ENCODE results near the gene SAP30. TPM values are rescaled to one million over a fixed set of nuclear protein-coding genes. Genes with fewer than 3 reads are reported as not detected.

Gene SAP30
- total RNA-seq, 2 donors from 2014 or later = 31.7 to 57.4 TPM

DNA sequence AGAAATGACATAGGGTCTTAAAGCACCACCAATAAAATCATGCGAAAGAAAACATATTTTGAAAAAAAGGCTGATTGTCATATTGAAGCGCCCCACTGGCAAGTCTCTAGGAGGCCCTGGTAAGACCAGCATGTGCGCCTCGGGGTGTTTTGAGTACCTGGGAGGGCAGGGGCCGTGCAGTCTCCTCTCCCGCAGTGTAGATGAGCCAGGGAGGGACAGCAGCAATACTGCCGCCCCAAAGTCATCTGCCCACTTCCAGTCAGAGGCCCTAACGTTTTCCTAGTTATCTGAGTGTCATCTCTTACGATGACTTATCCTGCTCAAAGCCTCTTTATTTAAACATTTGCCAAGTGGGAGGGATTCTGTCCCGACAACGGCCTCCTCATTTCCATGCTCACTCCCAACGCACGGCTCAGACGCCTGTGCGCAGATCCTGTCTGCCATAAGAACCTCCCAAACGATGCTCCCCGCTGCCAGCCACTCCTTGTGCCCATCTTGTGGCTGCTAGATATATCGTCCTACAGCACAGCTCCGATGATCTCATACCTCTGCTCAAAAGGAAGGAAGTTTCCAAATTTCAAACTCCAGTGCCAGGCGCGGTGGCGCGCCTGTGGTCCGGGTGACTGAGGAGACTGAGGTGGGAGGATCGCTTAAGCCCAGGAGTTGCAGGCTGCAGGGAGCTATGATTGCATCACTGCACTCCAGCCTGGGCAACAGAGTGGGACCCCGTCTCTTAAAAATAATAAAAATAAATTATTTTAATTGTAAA is 45.3 kb downstream of the SAP30 start:
- Mint-ChIP-seq H3K9me3 (no peaks in the 10 kb centered on the region), H3K27ac (no peak overlapping the region), H3K36me3 (ENCODE audit: low read depth) (no peaks in the 10 kb centered on the region), H3K4me1 (peaks cover 4% of the 10 kb centered on the region), H3K27me3 (no peaks in the 10 kb centered on the region), H3K4me3 (no peak overlapping the region)
- ATAC-seq (replicated peaks) = no peak

DNA sequence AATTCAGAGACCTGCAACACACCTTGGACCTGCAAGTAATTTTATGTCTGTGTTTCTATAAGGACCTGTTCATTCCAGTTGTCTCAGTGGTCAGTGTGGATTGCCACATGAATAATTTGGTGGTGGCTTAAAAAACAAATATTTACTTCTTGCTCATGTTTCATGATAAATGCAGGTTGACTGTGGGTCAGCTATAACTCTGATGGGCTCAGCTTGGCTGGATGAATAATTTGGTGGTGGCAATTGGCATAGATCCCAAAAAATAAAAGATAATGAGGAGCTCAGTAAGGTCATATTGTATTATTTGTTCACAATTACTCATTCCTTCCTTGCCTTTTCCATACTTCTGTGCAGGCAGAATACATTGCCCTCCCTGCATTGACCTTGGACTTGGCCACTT is 47.1 kb downstream of the SAP30 start:
- no peak overlapping the region for H3K27ac Mint-ChIP-seq
- no peak overlapping the region for H3K4me3 Mint-ChIP-seq
- ATAC-seq (replicated peaks) = no peak
- H3K36me3 Mint-ChIP-seq (ENCODE audit: low read depth) = no peaks in the 10 kb centered on the region
- H3K27me3 Mint-ChIP-seq = no peaks in the 10 kb centered on the region
- H3K4me1 Mint-ChIP-seq = peaks cover 4% of the 10 kb centered on the region
- no peaks in the 10 kb centered on the region for H3K9me3 Mint-ChIP-seq

DNA sequence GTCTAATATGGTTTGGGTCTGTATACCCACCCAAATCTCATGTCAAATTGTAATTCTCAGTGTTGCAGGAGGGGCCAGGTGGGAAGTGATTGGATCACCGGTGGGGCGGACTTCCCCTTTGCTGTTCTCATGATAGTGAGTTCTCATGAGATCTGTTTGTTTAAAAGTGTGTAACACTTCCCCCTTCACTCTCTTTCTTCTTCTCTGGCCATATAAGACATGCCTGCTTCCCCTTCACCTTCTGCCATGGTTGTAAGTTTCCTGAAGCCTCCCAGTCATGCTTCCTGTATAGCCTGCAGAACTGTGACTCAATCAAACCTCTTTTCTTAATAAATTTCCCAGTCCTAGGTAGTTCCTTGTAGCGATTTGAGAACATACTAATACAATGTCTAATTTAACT is 47.9 kb downstream of the SAP30 start:
- H3K4me1 Mint-ChIP-seq = peaks cover 4% of the 10 kb centered on the region
- no peak overlapping the region for H3K27ac Mint-ChIP-seq
- H3K4me3 Mint-ChIP-seq = no peak overlapping the region
- H3K36me3 Mint-ChIP-seq (ENCODE audit: low read depth) = no peaks in the 10 kb centered on the region
- no peaks in the 10 kb centered on the region for H3K27me3 Mint-ChIP-seq
- ATAC-seq (replicated peaks) = no peak
- no peaks in the 10 kb centered on the region for H3K9me3 Mint-ChIP-seq

DNA sequence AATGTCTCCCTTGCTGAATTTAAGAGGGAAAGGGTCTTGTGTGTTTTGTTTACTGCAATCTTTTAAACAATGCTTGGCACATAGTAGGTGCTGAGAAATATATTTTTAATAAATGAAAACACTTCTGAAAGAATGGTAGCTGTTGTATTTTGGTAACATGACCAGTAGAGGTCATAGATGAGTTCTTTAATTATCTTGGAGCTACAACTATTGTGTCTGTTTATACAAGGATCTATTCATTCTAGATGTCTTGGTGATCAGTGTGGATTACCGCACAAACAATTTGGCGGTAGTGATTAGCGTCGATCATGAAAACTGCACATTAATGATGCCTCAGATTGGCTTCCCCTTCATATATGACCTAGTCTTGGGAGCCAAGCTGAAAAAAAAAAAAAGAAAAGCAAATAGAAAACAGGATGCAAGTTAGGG is 49.6 kb downstream of the SAP30 start:
- Mint-ChIP-seq H3K4me1 (peaks cover 4% of the 10 kb centered on the region), H3K36me3 (ENCODE audit: low read depth) (no peaks in the 10 kb centered on the region), H3K9me3 (no peaks in the 10 kb centered on the region), H3K4me3 (no peak overlapping the region), H3K27me3 (no peaks in the 10 kb centered on the region), H3K27ac (peak overlapping the region; percentile 23)
- ATAC-seq (replicated peaks) = peak; percentile 11

DNA sequence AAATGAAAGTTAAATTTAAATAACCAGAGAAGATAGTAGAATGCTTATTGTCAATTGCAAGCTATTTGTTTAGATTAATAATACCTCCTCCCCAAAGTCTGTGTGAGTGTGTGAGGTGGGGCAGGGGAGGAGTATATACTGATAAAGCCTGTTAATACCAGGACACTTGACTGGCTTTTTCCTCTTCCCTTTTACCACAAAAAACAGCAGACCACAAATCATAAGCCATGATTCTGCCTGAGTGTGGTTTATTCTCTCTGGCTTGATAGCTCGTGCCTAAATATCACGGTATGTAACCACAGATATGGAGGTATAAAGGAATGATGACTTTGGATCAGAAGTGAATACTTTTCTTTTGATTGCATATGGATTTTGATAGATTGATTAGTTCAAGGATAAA is 50.0 kb downstream of the SAP30 start:
- peaks cover 8% of the 10 kb centered on the region for H3K4me1 Mint-ChIP-seq
- H3K9me3 Mint-ChIP-seq = no peaks in the 10 kb centered on the region
- H3K36me3 Mint-ChIP-seq (ENCODE audit: low read depth) = no peaks in the 10 kb centered on the region
- ATAC-seq (replicated peaks) = no peak
- no peaks in the 10 kb centered on the region for H3K27me3 Mint-ChIP-seq
- H3K27ac Mint-ChIP-seq = peak overlapping the region; percentile 23
- no peak overlapping the region for H3K4me3 Mint-ChIP-seq

DNA sequence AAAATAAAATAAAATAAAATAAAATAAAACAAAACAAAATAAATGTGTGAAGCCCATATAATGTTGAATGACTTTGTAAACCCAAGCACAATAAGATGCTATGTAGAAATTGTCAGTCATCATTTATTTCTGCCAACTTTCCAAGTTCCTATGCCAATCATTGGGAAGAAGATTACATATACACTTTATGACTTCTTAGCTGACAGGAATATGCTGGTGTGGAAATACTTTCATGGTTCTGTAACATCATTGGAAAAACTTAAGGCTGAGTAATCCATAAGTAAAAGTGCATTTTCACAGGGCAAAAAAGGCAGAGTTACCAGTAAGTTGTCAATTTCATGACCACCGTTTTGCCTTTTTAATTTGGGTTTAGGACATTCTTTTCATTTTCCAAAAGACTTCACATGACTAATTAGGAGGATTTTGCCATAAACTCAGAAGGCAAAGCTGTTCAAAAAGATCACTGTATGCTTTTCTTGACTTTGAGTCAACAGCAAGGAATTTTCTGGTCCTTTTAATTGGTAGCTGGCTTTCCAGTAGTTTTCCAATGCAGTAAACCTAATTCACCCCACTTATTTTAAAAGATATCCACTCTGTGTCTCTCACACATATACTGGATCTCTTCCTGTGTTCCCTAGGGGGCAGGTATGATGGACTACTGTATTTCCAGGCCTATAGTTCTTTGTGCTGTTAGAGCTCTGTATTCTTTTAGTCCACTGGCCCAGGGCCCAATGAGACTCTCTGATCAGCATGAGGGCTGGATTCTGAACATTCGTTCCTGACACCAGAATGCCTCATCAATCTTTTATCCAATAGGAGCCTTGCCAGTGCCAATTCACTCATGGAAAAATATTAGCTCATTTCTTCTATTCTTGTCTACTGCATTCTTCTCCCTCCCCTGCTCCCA is 54.4 kb downstream of the SAP30 start:
- H3K36me3 Mint-ChIP-seq (ENCODE audit: low read depth) = no peaks in the 10 kb centered on the region
- H3K4me3 Mint-ChIP-seq = peak overlapping the region; percentile 16
- H3K4me1 Mint-ChIP-seq = peaks cover 23% of the 10 kb centered on the region
- H3K9me3 Mint-ChIP-seq = no peaks in the 10 kb centered on the region
- no peak overlapping the region for H3K27ac Mint-ChIP-seq
- no peaks in the 10 kb centered on the region for H3K27me3 Mint-ChIP-seq
- ATAC-seq (replicated peaks) = no peak

DNA sequence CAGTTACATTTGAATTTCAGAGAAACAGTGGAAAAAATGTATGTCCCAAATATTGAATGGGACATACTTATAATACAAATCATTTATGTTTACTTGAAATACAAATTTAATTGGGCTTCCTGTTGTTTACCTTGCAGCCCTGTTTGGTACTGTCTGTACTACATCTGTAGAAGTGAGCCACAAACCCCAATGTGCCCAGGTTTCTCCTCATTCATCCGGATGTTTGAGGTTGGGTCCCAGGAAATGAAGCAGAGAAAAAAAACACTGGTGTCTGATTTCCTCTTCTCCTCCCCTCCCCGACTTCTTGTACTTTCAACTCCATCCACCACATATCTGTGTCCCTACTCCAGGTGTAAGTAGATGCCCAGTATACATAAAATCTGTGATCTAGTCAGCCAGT is 55.3 kb downstream of the SAP30 start:
- Mint-ChIP-seq H3K9me3 (no peaks in the 10 kb centered on the region), H3K27ac (peak overlapping the region; percentile 61), H3K4me3 (peak overlapping the region; percentile 16), H3K27me3 (no peaks in the 10 kb centered on the region), H3K4me1 (peaks cover 19% of the 10 kb centered on the region), H3K36me3 (ENCODE audit: low read depth) (no peaks in the 10 kb centered on the region)
- ATAC-seq (replicated peaks) = peak; percentile 23

Other genes starting within 250 kb of the SAP30 start
- gene GALNT7, start 202.1 kb upstream of the SAP30 start, total RNA-seq = 10 to 100 TPM in 1 of 2 donors, 1 to 10 TPM in 1; 9.6 to 18.1 TPM
- 100 to 1,000 TPM; 431 to 468 TPM for gene HMGB2, start 36.6 kb upstream of the SAP30 start, total RNA-seq
- not detected for gene SCRG1, start 28.2 kb downstream of the SAP30 start, total RNA-seq
- gene HAND2, start 159.3 kb downstream of the SAP30 start, total RNA-seq = not detected

All from activated T-helper 17 cell treated with anti-CD3 and anti-CD28 coated beads, Interleukin-2, amount 50 U/mL, for 72 hours (primary cell).